Hepatocyte (in vitro differentiated cells): ENCODE data around the gene THOC1. TPM values are rescaled to one million over a fixed set of nuclear protein-coding genes. Genes with fewer than 3 reads are reported as not detected.

ENCODE experiments used
- DNase-seq: peaks from one replicate; pipeline ENCODE4 v3.0.0-alpha.2; 2016; ENCODE audit warnings: low spot score
- H2AFZ ChIP-seq: fragments of 200-600 bp; sonication (generic); 2 replicates; pipeline ENCODE4 v1.6.0; 2016; ENCODE audit warnings: antibody characterized with exemption, mild to moderate bottlenecking
- H3K27ac ChIP-seq: fragments of 200-600 bp; sonication (generic); 2 replicates; pipeline ENCODE4 v1.5.1; 2016; ENCODE audit warnings: mild to moderate bottlenecking
- H3K27me3 ChIP-seq: fragments of 200-600 bp; sonication (generic); 2 replicates; pipeline ENCODE4 v1.6.1; 2016
- H3K36me3 ChIP-seq: fragments of 200-600 bp; sonication (generic); replicated peaks from 2 replicates; pipeline ENCODE4 v1.5.1; 2016; ENCODE audit warnings: low read depth; ENCODE audit not compliant: insufficient read depth
- H3K4me1 ChIP-seq: fragments of 200-600 bp; sonication (generic); 2 replicates; pipeline ENCODE4 v1.5.1; 2016; ENCODE audit warnings: mild to moderate bottlenecking, moderate library complexity; ENCODE audit not compliant: insufficient read depth
- H3K4me2 ChIP-seq: fragments of 200-600 bp; sonication (generic); 2 replicates; pipeline ENCODE4 v1.6.0; 2016
- H3K4me3 ChIP-seq: fragments of 200-600 bp; sonication (generic); 2 replicates; pipeline ENCODE4 v1.5.1; 2016; ENCODE audit warnings: mild to moderate bottlenecking
- H3K79me2 ChIP-seq: fragments of 200-600 bp; sonication (generic); 2 replicates; pipeline ENCODE4 v1.6.0; 2017; ENCODE audit warnings: mild to moderate bottlenecking
- H3K9me2 ChIP-seq: fragments of 200-600 bp; sonication (generic); replicated peaks from 2 replicates; pipeline ENCODE4 v1.6.0; 2017; ENCODE audit warnings: mild to moderate bottlenecking; ENCODE audit not compliant: insufficient read depth
- H3K9me3 ChIP-seq: fragments of 200-600 bp; sonication (generic); 2 replicates; pipeline ENCODE4 v1.5.1; 2016; ENCODE audit warnings: low read depth, mild to moderate bottlenecking
- H4K20me1 ChIP-seq: fragments of 200-600 bp; sonication (generic); 2 replicates; pipeline ENCODE4 v1.6.0; 2016; ENCODE audit warnings: mild to moderate bottlenecking; ENCODE audit not compliant: insufficient read depth, poor library complexity, severe bottlenecking
- EZH2 ChIP-seq: fragments of 200-600 bp; sonication (generic); IDR thresholded peaks from 2 replicates; pipeline ENCODE4 v1.6.1; 2016; ENCODE audit warnings: antibody characterized with exemption, mild to moderate bottlenecking, borderline replicate concordance
- EZH2phosphoT487 ChIP-seq: fragments of 200-600 bp; sonication (generic); IDR thresholded peaks from one replicate; pipeline ENCODE4 v1.6.1; 2018; ENCODE audit warnings: antibody characterized with exemption, mild to moderate bottlenecking, low read depth, moderate library complexity; ENCODE audit not compliant: unreplicated experiment, severe bottlenecking
- WGBS: methylation state at CpG from one replicate; pipeline ENCODE4 v1.1.6; 2016; ENCODE audit warnings: low lambda C conversion rate; ENCODE audit errors: missing lambda C conversion rate; 5-methylcytosine and 5-hydroxymethylcytosine counted together
- polyA plus RNA-seq: library from polyadenylated mRNA; unstranded; fragments of >200 nt; fragmentation: Nextera tagmentation; extraction: Ambion mirVana; gene quantifications from 2 replicates; pipeline ENCODE4 v1.2.1, GENCODE V29; 2016
- total RNA-seq: library from RNA; depleted of rRNA; stranded (reverse); fragments of >200 nt; gene quantifications from 2 replicates; pipeline ENCODE4 v1.2.3, GENCODE V29; 2014
- TF ChIP-seq, protein P1 (sequence below): fragments of 200-600 bp; sonication (generic); IDR thresholded peaks from 2 replicates; pipeline ENCODE4 v1.5.1; 2016; ENCODE audit warnings: antibody characterized with exemption, mild to moderate bottlenecking; ENCODE audit not compliant: poor library complexity

The THOC1 gene
- total and polyA plus RNA-seq, 2 experiments from 2014 or later: 28.9 to 50.3 TPM

DNA sequence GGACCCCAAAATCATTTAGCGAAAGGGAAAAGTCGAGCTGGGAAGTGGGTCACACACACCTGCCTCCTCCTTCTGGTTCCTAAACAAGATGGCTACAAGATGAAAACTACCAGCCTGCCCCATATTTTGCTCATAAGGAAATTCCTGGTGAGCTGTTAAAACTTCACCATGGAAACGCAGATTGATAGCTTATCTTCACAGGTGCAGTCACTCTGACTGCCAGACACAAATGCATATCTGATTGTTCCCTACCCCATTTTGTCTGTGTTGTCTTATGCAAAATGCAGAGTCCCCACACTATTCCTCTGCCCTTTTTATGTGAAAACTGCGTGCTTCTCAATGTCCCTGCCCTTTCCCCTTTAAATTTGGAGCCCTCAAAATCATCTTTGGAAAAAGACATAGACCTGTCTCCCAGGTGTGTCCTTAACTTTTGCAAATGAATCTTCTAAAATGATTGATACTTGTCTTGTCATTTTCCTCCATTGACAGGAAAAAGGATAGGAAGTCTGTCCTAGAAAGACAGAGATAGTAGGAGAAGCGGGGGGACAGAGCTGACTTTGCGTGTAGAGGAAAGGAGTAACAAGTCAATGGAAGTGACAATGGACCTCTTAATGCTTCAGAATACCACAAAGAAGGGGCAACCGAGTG is 38.9 kb upstream of the THOC1 start:
- no peak overlapping the region for H3K4me2 ChIP-seq
- H3K4me1 ChIP-seq: no peaks in the 10 kb centered on the region
- H3K9me3 ChIP-seq: no peaks in the 10 kb centered on the region
- no peaks in the 10 kb centered on the region for H3K27me3 ChIP-seq
- H3K4me3 ChIP-seq: no peak overlapping the region
- 75% methylated on average over 7 of the region's 7 CpGs for WGBS
- H3K36me3 ChIP-seq: no peaks in the 10 kb centered on the region
- no peaks in the 10 kb centered on the region for H3K79me2 ChIP-seq
- H3K9me2 ChIP-seq: no peaks in the 10 kb centered on the region
- H3K27ac ChIP-seq: no peak overlapping the region
- H4K20me1 ChIP-seq: no peaks in the 10 kb centered on the region
- TF ChIP-seq, protein P1, sequence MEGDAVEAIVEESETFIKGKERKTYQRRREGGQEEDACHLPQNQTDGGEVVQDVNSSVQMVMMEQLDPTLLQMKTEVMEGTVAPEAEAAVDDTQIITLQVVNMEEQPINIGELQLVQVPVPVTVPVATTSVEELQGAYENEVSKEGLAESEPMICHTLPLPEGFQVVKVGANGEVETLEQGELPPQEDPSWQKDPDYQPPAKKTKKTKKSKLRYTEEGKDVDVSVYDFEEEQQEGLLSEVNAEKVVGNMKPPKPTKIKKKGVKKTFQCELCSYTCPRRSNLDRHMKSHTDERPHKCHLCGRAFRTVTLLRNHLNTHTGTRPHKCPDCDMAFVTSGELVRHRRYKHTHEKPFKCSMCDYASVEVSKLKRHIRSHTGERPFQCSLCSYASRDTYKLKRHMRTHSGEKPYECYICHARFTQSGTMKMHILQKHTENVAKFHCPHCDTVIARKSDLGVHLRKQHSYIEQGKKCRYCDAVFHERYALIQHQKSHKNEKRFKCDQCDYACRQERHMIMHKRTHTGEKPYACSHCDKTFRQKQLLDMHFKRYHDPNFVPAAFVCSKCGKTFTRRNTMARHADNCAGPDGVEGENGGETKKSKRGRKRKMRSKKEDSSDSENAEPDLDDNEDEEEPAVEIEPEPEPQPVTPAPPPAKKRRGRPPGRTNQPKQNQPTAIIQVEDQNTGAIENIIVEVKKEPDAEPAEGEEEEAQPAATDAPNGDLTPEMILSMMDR: no peak
- TF ChIP-seq EZH2 (no peak), EZH2phosphoT487 (no peak)
- DNase-seq: peak; percentile 16
- H2AFZ ChIP-seq: peak overlapping the region; percentile 11

DNA sequence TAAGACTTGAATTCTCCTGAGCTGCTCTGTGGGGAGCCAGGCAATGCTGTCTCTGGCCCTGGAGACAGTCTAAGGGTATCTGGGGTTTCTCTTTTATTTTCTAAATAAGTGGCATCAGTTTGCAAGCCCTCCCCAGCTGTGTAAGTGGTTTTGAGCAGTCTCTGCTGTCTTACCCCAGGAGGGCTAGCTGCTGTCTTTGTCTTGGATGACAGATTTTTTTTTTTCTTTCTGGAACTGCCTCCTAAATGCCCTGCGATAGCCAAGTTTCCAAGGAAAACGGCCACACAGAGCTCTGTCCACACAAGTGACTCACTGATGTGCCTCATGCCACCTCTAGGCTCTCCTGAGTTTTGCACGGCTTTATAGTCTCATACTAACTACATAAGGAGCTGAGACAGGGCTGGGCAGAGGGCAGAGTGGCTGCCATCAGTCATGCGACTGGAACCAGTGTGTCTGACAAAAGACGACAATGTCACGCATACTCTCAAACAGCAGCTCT is 37.2 kb upstream of the THOC1 start:
- TF ChIP-seq, protein P1: no peak
- TF ChIP-seq EZH2phosphoT487: no peak
- no peak for TF ChIP-seq EZH2
- no peaks in the 10 kb centered on the region for H4K20me1 ChIP-seq
- no peaks in the 10 kb centered on the region for H3K9me2 ChIP-seq
- 77% methylated on average over 6 of the region's 6 CpGs for WGBS
- no peak overlapping the region for H2AFZ ChIP-seq
- no peak overlapping the region for H3K27ac ChIP-seq
- H3K4me2 ChIP-seq: no peak overlapping the region
- DNase-seq: no peak
- no peaks in the 10 kb centered on the region for H3K36me3 ChIP-seq
- H3K4me1 ChIP-seq: no peaks in the 10 kb centered on the region
- no peaks in the 10 kb centered on the region for H3K79me2 ChIP-seq
- no peaks in the 10 kb centered on the region for H3K9me3 ChIP-seq
- no peak overlapping the region for H3K4me3 ChIP-seq
- no peaks in the 10 kb centered on the region for H3K27me3 ChIP-seq

DNA sequence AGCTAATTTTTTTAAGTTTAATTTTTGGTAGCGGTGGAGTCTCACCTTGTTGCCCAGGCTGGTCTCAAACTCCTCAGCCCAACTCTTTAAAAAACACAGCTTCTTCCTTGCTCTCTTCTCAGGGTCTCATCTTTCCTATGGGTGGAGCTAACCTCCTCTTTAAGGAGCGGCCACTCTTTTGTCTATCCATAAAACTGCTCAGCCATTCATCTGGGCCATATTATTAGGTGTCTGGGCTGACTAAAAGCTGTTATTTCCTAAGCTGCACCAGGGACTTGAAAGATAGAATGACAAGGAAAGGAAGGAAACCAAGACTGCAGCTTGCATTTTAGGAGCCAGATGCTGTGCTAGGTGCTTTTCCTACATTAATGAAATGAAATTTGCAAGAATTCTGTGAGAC is 35.8 kb upstream of the THOC1 start:
- Histone ChIP-seq H3K4me3 (no peak overlapping the region), H2AFZ (no peak overlapping the region), H3K27me3 (no peaks in the 10 kb centered on the region), H3K79me2 (no peaks in the 10 kb centered on the region), H3K4me2 (no peak overlapping the region), H3K4me1 (no peaks in the 10 kb centered on the region), H3K27ac (no peak overlapping the region), H4K20me1 (no peaks in the 10 kb centered on the region), H3K36me3 (no peaks in the 10 kb centered on the region), H3K9me3 (no peaks in the 10 kb centered on the region), H3K9me2 (no peaks in the 10 kb centered on the region)
- TF ChIP-seq, protein P1: no peak
- TF ChIP-seq EZH2 (no peak), EZH2phosphoT487 (no peak)
- no peak for DNase-seq
- 69% methylated on average over 2 of the region's 2 CpGs for WGBS
